T-cell (primary cell): ENCODE data around the gene ENOPH1. TPM values are rescaled to one million over a fixed set of nuclear protein-coding genes. Genes with fewer than 3 reads are reported as not detected.

Source experiments
- ATAC-seq, 4 experiments: fragments of 200-7000 bp in 3 of 4; fragments of 150-1000 bp in 1 of 4; cut with Tn5 transposase; replicated peaks in 1 of 4; 1 replicate in 3 of 4; 2 replicates in 1 of 4; pipeline ENCODE4 v1.10.0; 2021; ENCODE audit warnings: moderate library complexity in 3 of 4, mild to moderate bottlenecking in 2 of 4, moderate number of reproducible peaks in 1 of 4
- CTCF ChIA-PET, 2 donors: fragments of 300-600 bp; sonication (Branson Sonifier 250); formaldehyde crosslinking; loops; one replicate each; lab custom pipeline; 2022; ENCODE audit warnings: antibody characterized with exemption in 2 of 2; lab: Charles Lee
- POLR2A ChIA-PET, 2 donors: fragments of 300-600 bp; sonication (Branson Sonifier 250); formaldehyde crosslinking; loops; one replicate each; lab custom pipeline; 2022; ENCODE audit warnings: antibody characterized with exemption in 2 of 2; lab: Charles Lee
- DNase-seq, 35 experiments: peaks; one replicate each; pipeline versions ENCODE4 v3.0.0 to v3.0.0-alpha.2; 2013 to 2023
- H3K27ac ChIP-seq: one replicate; pipeline ENCODE4 v1.5.1; 2013; ENCODE audit warnings: low read length
- H3K27me3 ChIP-seq, 2 experiments: replicated peaks in 1 of 2; 1 replicate in 1 of 2; 2 replicates in 1 of 2; pipeline versions ENCODE4 v1.6.1 to v1.7.0; 2013; ENCODE audit warnings: low read length in 1 of 2, mixed read lengths in 1 of 2; ENCODE audit not compliant: control insufficient read depth in 2 of 2, insufficient read depth in 2 of 2; ENCODE audit errors: extremely low read depth in 1 of 2
- H3K36me3 ChIP-seq, 2 donors: 1 replicate in 1 of 2; 2 replicates in 1 of 2; pipeline versions ENCODE4 v1.6.1 to v1.7.0; 2013; ENCODE audit warnings: low read length in 1 of 2; ENCODE audit not compliant: control insufficient read depth in 2 of 2, insufficient read depth in 1 of 2; ENCODE audit errors: extremely low read depth in 1 of 2
- H3K4me1 ChIP-seq, 2 experiments: 1 replicate in 1 of 2; 2 replicates in 1 of 2; pipeline versions ENCODE4 v1.6.1 to v1.7.0; 2013; ENCODE audit warnings: low read length in 2 of 2, mixed read lengths in 1 of 2; ENCODE audit not compliant: insufficient read depth in 2 of 2, control insufficient read depth in 1 of 2; ENCODE audit errors: extremely low read depth in 1 of 2
- H3K4me3 ChIP-seq, 2 donors: 1 replicate in 1 of 2; 2 replicates in 1 of 2; pipeline versions ENCODE4 v1.5.1 to v1.7.0; 2013; ENCODE audit warnings: mild to moderate bottlenecking in 2 of 2, low read length in 1 of 2, moderate library complexity in 1 of 2; ENCODE audit not compliant: control insufficient read depth in 1 of 2; ENCODE audit errors: extremely low read depth in 1 of 2
- H3K9me3 ChIP-seq: 2 replicates; pipeline ENCODE4 v1.7.0; 2013
- H3K27ac Mint-ChIP-seq, 2 donors: one replicate each; pipeline ENCODE4 v1.8.0; 2020 to 2021; ENCODE audit warnings: mild to moderate bottlenecking in 2 of 2, mixed read lengths in 2 of 2
- H3K27me3 Mint-ChIP-seq, 2 donors: one replicate each; pipeline ENCODE4 v1.8.0; 2021 to 2022; ENCODE audit warnings: mixed read lengths in 2 of 2
- H3K36me3 Mint-ChIP-seq: one replicate; pipeline ENCODE4 v1.8.0; 2021; ENCODE audit warnings: mixed read lengths
- H3K4me1 Mint-ChIP-seq, 3 donors: one replicate each; pipeline ENCODE4 v1.8.0; 2020 to 2022; ENCODE audit warnings: mixed read lengths in 3 of 3, mild to moderate bottlenecking in 1 of 3
- H3K4me3 Mint-ChIP-seq, 3 donors: one replicate each; pipeline ENCODE4 v1.8.0; 2020 to 2022; ENCODE audit warnings: mild to moderate bottlenecking in 3 of 3, mixed read lengths in 3 of 3, moderate library complexity in 3 of 3
- H3K9me3 Mint-ChIP-seq, 3 donors: one replicate each; pipeline ENCODE4 v1.8.0; 2020 to 2022; ENCODE audit warnings: mixed read lengths in 3 of 3
- WGBS: methylation state at CpG from one replicate; pipeline ENCODE4 v1.1.5; 2013; ENCODE audit warnings: missing lambda C conversion rate; ENCODE audit not compliant: insufficient coverage; 5-methylcytosine and 5-hydroxymethylcytosine counted together
- total RNA-seq, 35 experiments: library from RNA in 6 of 35; stranded (reverse) in 6 of 35; fragments of 120-200 nt in 1 of 35; gene quantifications; one replicate each; pipeline versions ENCODE4 v1.2.1 to v1.2.4 and lab custom pipeline; 2013 to 2026

ENOPH1 gene
- total RNA-seq, 5 donors from 2014 or later (not counting 1 experiment from before 2014, with no cell fraction given), result 21.8 to 29.4 (median 25.9) TPM

DNA sequence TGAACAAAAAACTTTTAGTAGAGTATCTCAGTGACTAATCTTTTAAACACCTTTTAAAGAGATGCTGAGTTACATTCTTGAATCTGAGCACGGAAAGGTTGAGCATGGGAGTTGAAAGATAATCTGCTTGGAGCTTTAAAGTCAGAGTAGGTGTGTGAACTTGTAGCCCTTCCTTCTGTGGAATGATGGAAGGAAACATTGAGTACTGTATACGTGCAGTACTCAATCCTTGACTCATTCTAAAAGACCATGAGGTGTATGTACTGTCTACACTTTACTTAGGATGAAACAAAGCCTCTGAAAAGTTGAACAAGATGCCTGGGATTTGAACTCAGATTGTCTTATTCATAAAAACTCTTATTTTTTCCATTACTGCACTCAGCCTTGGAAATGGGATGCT lies 3.4 kb downstream of the ENOPH1 start:
- ATAC-seq, result no peak
- CTCF ChIA-PET, result no interaction called here
- WGBS, result 0% methylated on average over 1 of the region's 2 CpGs

DNA sequence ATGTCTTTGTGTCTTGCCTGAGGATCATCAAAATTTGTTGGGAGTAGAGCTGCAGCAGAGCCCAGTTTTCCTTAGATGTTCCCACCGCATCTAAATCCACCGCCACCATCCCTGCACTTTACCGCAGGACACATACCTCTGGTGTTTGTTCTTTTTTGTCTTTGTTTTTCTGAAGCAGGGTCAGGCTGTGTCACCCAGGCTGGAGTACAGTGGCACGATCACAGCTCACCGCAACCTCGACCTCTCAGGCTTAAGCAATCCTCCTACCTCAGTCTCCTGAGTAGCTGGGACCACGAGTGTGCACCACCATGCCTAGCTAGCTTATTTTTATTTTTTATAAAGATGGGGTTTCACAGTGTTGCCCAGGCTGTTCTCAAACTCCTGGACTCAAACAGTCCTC lies 4.6 kb downstream of the ENOPH1 start:
- no peaks in the 10 kb centered on the region for H3K9me3 ChIP-seq
- peaks cover 0 to 17% of the 10 kb centered on the region in 2 donors for H3K36me3 ChIP-seq
- H3K27ac ChIP-seq, result no peak overlapping the region
- DNase-seq (no peak), ATAC-seq (no peak)
- Mint-ChIP-seq H3K36me3 (peaks cover 8% of the 10 kb centered on the region), H3K9me3 (no peaks in the 10 kb centered on the region), H3K4me3 (no peak overlapping the region), H3K27ac (no peak overlapping the region), H3K27me3 (no peaks in the 10 kb centered on the region), H3K4me1 (peaks cover 60 to 77% (median 76%) of the 10 kb centered on the region in 3 donors)
- H3K27me3 ChIP-seq, result no peaks in the 10 kb centered on the region
- H3K4me3 ChIP-seq, result no peak overlapping the region
- H3K4me1 ChIP-seq, result peaks cover 2 to 31% of the 10 kb centered on the region in 2 experiments
- POLR2A ChIA-PET, result interaction anchor here in 1 of 2 donors (0.6 kb wide), 1 partner anchor 37 kb away, joined by 3 read pairs; no protein-coding TSS in a partner anchor
- CTCF ChIA-PET, result no interaction called here
- no CpG with 5 or more reads among the region's 7 CpGs for WGBS

More for the DNA sequence above, 3.4 kb downstream of the ENOPH1 start:
- Mint-ChIP-seq H3K27me3 (no peaks in the 10 kb centered on the region), H3K27ac (no peak overlapping the region), H3K4me1 (peaks cover 55 to 68% (median 66%) of the 10 kb centered on the region in 3 donors), H3K36me3 (peaks cover 11% of the 10 kb centered on the region), H3K4me3 (no peak overlapping the region), H3K9me3 (no peaks in the 10 kb centered on the region)
- H3K4me3 ChIP-seq, result no peak overlapping the region
- H3K27ac ChIP-seq, result no peak overlapping the region
- no peak for DNase-seq
- H3K27me3 ChIP-seq, result no peaks in the 10 kb centered on the region
- POLR2A ChIA-PET, result no interaction called here
- H3K4me1 ChIP-seq, result peaks cover 2 to 31% of the 10 kb centered on the region in 2 experiments
- H3K9me3 ChIP-seq, result no peaks in the 10 kb centered on the region
- peaks cover 0 to 13% of the 10 kb centered on the region in 2 donors for H3K36me3 ChIP-seq

DNA sequence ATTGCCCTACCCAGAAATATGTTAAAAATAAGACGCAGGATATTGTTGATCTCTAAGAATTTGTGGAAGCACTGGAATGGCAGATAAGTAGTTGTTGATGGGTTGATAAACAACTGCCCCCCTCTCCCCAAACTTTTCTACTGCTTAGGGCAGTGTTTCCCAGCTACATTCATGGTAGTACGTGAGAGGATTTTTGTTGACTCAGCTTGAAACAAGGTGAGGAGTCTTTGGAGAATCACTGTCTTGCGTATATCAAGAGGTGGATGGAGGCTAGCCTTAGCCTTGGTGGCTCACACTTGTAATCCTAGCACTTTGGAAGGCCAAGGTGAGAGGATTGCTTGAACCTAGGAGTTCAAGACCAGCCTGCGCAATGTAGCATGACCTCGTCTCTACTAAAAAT lies 5.7 kb downstream of the ENOPH1 start:
- no peaks in the 10 kb centered on the region for H3K27me3 ChIP-seq
- no peak overlapping the region for H3K27ac ChIP-seq
- H3K4me3 ChIP-seq, result no peak overlapping the region
- Mint-ChIP-seq H3K4me1 (peaks cover 67 to 86% (median 83%) of the 10 kb centered on the region in 3 donors), H3K36me3 (peaks cover 11% of the 10 kb centered on the region), H3K9me3 (no peaks in the 10 kb centered on the region), H3K27ac (no peak overlapping the region), H3K27me3 (no peaks in the 10 kb centered on the region), H3K4me3 (no peak overlapping the region)
- WGBS, result 91% methylated on average over 4 of the region's 5 CpGs
- H3K9me3 ChIP-seq, result no peaks in the 10 kb centered on the region
- ChIA-PET CTCF (no interaction called here), POLR2A (interaction anchor here in 1 of 2 donors (0.6 kb wide), 1 partner anchor 57 kb away, joined by 3 read pairs; no protein-coding TSS in a partner anchor)
- H3K36me3 ChIP-seq, result peaks cover 0 to 17% of the 10 kb centered on the region in 2 donors
- no peak for ATAC-seq
- DNase-seq, result no peak
- peaks cover 2 to 31% of the 10 kb centered on the region in 2 experiments for H3K4me1 ChIP-seq

DNA sequence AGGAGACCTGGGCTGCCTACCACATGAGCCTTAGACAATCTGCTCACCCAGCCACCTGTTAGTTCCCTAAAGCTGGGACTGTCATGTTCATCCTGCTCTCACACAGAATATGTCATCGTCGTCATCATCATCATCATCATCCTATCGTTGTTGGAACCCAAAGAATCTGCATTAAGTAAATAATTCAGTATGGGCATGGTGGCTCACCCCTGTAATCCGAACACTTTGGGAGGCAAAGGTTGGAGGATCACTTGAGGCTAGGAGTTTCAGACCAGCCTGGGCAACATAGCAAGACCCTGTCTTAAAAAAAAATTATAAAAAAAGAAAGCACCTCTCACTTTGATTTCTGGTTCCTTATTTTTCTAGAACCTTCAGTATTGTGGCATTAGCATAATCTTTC lies 6.4 kb downstream of the ENOPH1 start:
- Mint-ChIP-seq H3K9me3 (no peaks in the 10 kb centered on the region), H3K4me1 (peaks cover 67 to 87% (median 83%) of the 10 kb centered on the region in 3 donors), H3K36me3 (peaks cover 11% of the 10 kb centered on the region), H3K27ac (peak overlapping the region in 1 of 2 donors; percentile 59), H3K27me3 (no peaks in the 10 kb centered on the region), H3K4me3 (no peak overlapping the region)
- no peak for ATAC-seq
- no peaks in the 10 kb centered on the region for H3K9me3 ChIP-seq
- POLR2A ChIA-PET, result interaction anchor here (0.6 to 0.7 kb wide), 3 partner anchors 58 to 403 kb away, joined by 3 to 6 read pairs (median 4); no protein-coding TSS in a partner anchor
- peaks cover 0 to 17% of the 10 kb centered on the region in 2 donors for H3K36me3 ChIP-seq
- DNase-seq, result no peak
- no peak overlapping the region for H3K4me3 ChIP-seq
- no CpG with 5 or more reads among the region's 4 CpGs for WGBS
- CTCF ChIA-PET, result no interaction called here
- H3K27me3 ChIP-seq, result no peaks in the 10 kb centered on the region
- H3K4me1 ChIP-seq, result peaks cover 0 to 26% of the 10 kb centered on the region in 2 experiments
- no peak overlapping the region for H3K27ac ChIP-seq

DNA sequence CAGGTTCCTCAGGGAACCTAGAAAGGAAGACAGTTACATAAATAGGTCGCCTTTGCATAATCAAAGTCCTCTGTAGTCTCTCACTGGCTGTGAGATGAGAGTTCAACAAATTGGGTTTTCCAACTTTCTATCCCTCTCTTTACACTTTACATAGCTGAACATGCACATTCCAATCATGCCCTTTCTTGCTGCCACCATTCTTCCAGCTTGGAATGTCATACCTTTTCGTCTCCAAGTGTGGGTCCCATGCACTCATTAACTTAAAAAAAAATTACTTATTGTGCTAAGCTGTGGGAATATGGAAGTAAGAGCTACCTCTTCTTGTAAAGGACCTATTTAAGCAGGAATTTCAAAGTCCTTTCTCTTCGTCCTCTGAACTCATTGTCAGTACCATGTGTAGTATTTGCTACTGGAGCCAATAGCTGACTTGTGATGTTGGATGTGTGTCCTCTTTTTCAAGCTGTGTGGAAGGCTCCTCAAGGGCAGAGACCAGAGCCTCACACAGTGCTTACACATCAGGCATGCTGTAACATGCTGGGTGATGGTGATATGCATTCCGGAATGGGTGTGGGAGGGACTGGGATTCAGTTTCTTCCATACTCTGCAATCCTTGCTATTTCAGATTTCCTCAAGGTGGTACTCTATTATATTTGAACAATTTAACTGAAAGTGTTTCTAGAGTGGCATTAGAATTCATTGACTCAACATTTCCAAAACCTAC lies 7.1 kb downstream of the ENOPH1 start:
- no peaks in the 10 kb centered on the region for H3K9me3 ChIP-seq
- DNase-seq, result no peak
- no peak overlapping the region for H3K4me3 ChIP-seq
- H3K4me1 Mint-ChIP-seq, result peaks cover 68 to 85% (median 81%) of the 10 kb centered on the region in 3 donors
- no peaks in the 10 kb centered on the region for H3K9me3 Mint-ChIP-seq
- no CpG with 5 or more reads among the region's 4 CpGs for WGBS
- CTCF ChIA-PET, result interaction anchor here in 1 of 2 donors (0.6 to 1.5 kb wide), 3 partner anchors 9 to 39 kb away, joined by 3 to 5 read pairs (median 4); no protein-coding TSS in a partner anchor
- no peak for ATAC-seq
- no peak overlapping the region for H3K27ac Mint-ChIP-seq
- H3K4me3 Mint-ChIP-seq, result no peak overlapping the region
- POLR2A ChIA-PET, result interaction anchor here in 1 of 2 donors (0.6 kb wide), 1 partner anchor 133 kb away, joined by 6 read pairs; no protein-coding TSS in a partner anchor
- no peaks in the 10 kb centered on the region for H3K27me3 ChIP-seq
- H3K36me3 Mint-ChIP-seq, result peaks cover 11% of the 10 kb centered on the region
- H3K27ac ChIP-seq, result no peak overlapping the region
- peaks cover 0 to 19% of the 10 kb centered on the region in 2 experiments for H3K4me1 ChIP-seq
- peaks cover 0 to 17% of the 10 kb centered on the region in 2 donors for H3K36me3 ChIP-seq
- no peaks in the 10 kb centered on the region for H3K27me3 Mint-ChIP-seq

DNA sequence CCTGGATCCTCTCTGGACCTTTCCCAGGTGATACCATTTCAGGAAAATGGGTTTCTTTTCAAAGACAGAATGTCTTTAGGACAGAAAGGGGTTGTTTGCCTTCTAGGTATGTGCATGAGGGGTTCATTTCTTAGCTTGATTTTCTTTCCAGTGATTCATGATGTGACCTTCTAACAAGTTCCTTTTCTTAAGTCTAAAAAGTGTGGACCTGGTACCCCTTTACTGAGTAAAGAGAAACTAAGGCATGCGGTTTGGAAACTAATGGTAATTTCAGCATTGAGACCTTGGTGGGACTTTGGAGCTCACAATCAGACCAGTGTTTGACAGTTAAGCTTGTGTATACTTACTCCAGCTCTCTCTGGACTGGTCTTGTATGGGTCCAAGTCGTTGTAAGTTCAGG lies 8.7 kb downstream of the ENOPH1 start:
- H3K9me3 ChIP-seq, result no peaks in the 10 kb centered on the region
- no peak overlapping the region for H3K4me3 ChIP-seq
- DNase-seq, result no peak
- ChIA-PET POLR2A (interaction anchor here in 1 of 2 donors (0.6 kb wide), 1 partner anchor 29 kb away, joined by 11 read pairs; no protein-coding TSS in a partner anchor), CTCF (interaction anchor here in 1 of 2 donors (0.9 kb wide), 1 partner anchor 24 kb away, joined by 6 read pairs; no protein-coding TSS in a partner anchor)
- H3K4me1 Mint-ChIP-seq, result peaks cover 64 to 73% (median 70%) of the 10 kb centered on the region in 3 donors
- peaks cover 7% of the 10 kb centered on the region for H3K36me3 Mint-ChIP-seq
- peaks cover 0 to 18% of the 10 kb centered on the region in 2 donors for H3K36me3 ChIP-seq
- WGBS, result 100% methylated on average over 1 of the region's 2 CpGs
- no peak overlapping the region for H3K4me3 Mint-ChIP-seq
- H3K4me1 ChIP-seq, result peaks cover 0 to 14% of the 10 kb centered on the region in 2 experiments
- ATAC-seq, result no peak
- no peaks in the 10 kb centered on the region for H3K27me3 ChIP-seq
- no peak overlapping the region for H3K27ac Mint-ChIP-seq
- H3K27ac ChIP-seq, result no peak overlapping the region
- H3K27me3 Mint-ChIP-seq, result no peaks in the 10 kb centered on the region
- H3K9me3 Mint-ChIP-seq, result no peaks in the 10 kb centered on the region
